K562 (cell line): Measurements from ENCODE around the gene TBR1. TPM values are rescaled to one million over a fixed set of nuclear protein-coding genes. Genes with fewer than 3 reads are reported as not detected.

Source experiments
- ATAC-seq: fragments of 200-7000 bp; cut with Tn5 transposase; 3 replicates; pipeline ENCODE4 v1.9.1; 2020; ENCODE audit warnings: moderate library complexity
- BruUV-seq: library from RNA; stranded (reverse); fragments of 400-500 nt; replicated peaks from 2 replicates; lab custom pipeline; 2021; lab: Mats Ljungman, UMichigan
- CTCF ChIA-PET: fragments of 300-600 bp; formaldehyde crosslinking; extraction: SDS; loops from one replicate; lab custom pipeline; 2021; ENCODE audit warnings: low intra/inter-chr PET ratio; lab: Yijun Ruan, JAX
- POLR2A ChIA-PET: fragments of 300-600, 350-650 bp; sonication (Branson Sonifier 250); formaldehyde crosslinking; extraction: SDS; loops from one replicate; lab custom pipeline; 2021; ENCODE audit warnings: antibody characterized with exemption, inconsistent platforms; lab: Yijun Ruan, JAX
- DNase-seq, 4 experiments: peaks; one replicate each; pipeline versions ENCODE4 v3.0.0 to v3.0.0-alpha.2; 2011 to 2018; ENCODE audit warnings: low spot score in 3 of 4, mixed read lengths in 3 of 4; ENCODE audit errors: extremely low read depth in 1 of 4
- FAIRE-seq: peaks from 2 replicates; lab custom pipeline; 2011; peaks lifted over from hg19 to GRCh38; lab: Jason Lieb, UNC
- H2AFZ ChIP-seq: 2 replicates; pipeline ENCODE4 v1.6.0; 2011; ENCODE audit warnings: low read depth, low read length, control low read depth, inconsistent platforms
- H3K27ac ChIP-seq: fragments of 200-600 bp; 3 replicates; pipeline ENCODE4 v1.8.0; 2011; ENCODE audit warnings: low read depth, mild to moderate bottlenecking, control low read depth, inconsistent platforms, low read length, moderate library complexity, mixed read lengths; ENCODE audit errors: extremely low read depth
- H3K27me3 ChIP-seq, 2 experiments: fragments of 300-600 bp in 1 of 2; 2 replicates in 1 of 2; 3 replicates in 1 of 2; pipeline versions ENCODE4 v1.6.0 to v1.8.0; 2011; ENCODE audit warnings: inconsistent platforms in 2 of 2, low read length in 2 of 2, mild to moderate bottlenecking in 1 of 2, mixed read lengths in 1 of 2, moderate library complexity in 1 of 2; ENCODE audit not compliant: control insufficient read depth in 2 of 2, insufficient read depth in 2 of 2
- H3K36me3 ChIP-seq: fragments of 300-600 bp; 3 replicates; pipeline ENCODE4 v1.8.0; 2011; ENCODE audit warnings: mild to moderate bottlenecking, low read length, inconsistent platforms; ENCODE audit not compliant: control insufficient read depth, insufficient read depth
- H3K4me1 ChIP-seq, 2 experiments: fragments of 200-600 bp in 1 of 2; replicated peaks in 1 of 2; 2 replicates in 1 of 2; 3 replicates in 1 of 2; pipeline versions ENCODE4 v1.5.1 to v1.8.0; 2011; ENCODE audit warnings: inconsistent platforms in 2 of 2, low read length in 2 of 2, mild to moderate bottlenecking in 1 of 2, mixed read lengths in 1 of 2, moderate library complexity in 1 of 2; ENCODE audit not compliant: control insufficient read depth in 2 of 2, insufficient read depth in 2 of 2
- H3K4me2 ChIP-seq: 2 replicates; pipeline ENCODE4 v1.6.1; 2011; ENCODE audit warnings: low read length, control low read depth, inconsistent platforms, mixed read lengths; ENCODE audit not compliant: insufficient read depth
- H3K4me3 ChIP-seq: fragments of 200-600 bp; sonication (generic), shearing (Covaris generic); 2 replicates; pipeline ENCODE4 v1.5.1; 2016; ENCODE audit warnings: control low read depth, inconsistent platforms
- H3K79me2 ChIP-seq: fragments of 200-600 bp; 3 replicates; pipeline ENCODE4 v1.8.0; 2011; ENCODE audit warnings: low read length, inconsistent platforms; ENCODE audit not compliant: control insufficient read depth, insufficient read depth
- H3K9ac ChIP-seq, 2 experiments: 2 replicates each; pipeline versions ENCODE4 v1.6.0 to v1.6.1; 2011; ENCODE audit warnings: low read depth in 2 of 2, low read length in 2 of 2, control low read depth in 1 of 2, inconsistent platforms in 1 of 2, mild to moderate bottlenecking in 1 of 2, mixed read lengths in 1 of 2; ENCODE audit not compliant: insufficient read depth in 1 of 2
- H3K9me1 ChIP-seq: one replicate; pipeline ENCODE4 v1.6.0; 2011; ENCODE audit warnings: inconsistent platforms, mild to moderate bottlenecking, low read length, moderate library complexity; ENCODE audit not compliant: control insufficient read depth, insufficient read depth
- H3K9me3 ChIP-seq: replicated peaks from 2 replicates; pipeline ENCODE4 v1.5.1; 2011; ENCODE audit warnings: low read depth, low read length, inconsistent platforms; ENCODE audit not compliant: control insufficient read depth, insufficient read depth
- H4K20me1 ChIP-seq: replicated peaks from 2 replicates; pipeline ENCODE4 v1.6.1; 2011; ENCODE audit warnings: low read length, inconsistent platforms, mixed read lengths; ENCODE audit not compliant: control insufficient read depth, insufficient read depth
- CEBPB ChIP-seq: fragments of 450-650 bp; IDR thresholded peaks from 2 replicates; pipeline ENCODE4 v1.6.1; 2016; ENCODE audit warnings: missing genetic modification characterization, missing compliant biosample characterization
- CEBPG ChIP-seq, 3 experiments: fragments of 200-800 bp in 1 of 3; sonication (Bioruptor generic) in 1 of 3; sonication (generic) in 1 of 3; formaldehyde crosslinking in 1 of 3; IDR thresholded peaks in 2 of 3; conservative IDR thresholded peaks in 1 of 3; 2 replicates each; pipeline versions ENCODE4 v1.6.1 to v1.8.0; 2016 to 2022; ENCODE audit warnings: missing compliant biosample characterization in 2 of 3, missing genetic modification characterization in 2 of 3, mild to moderate bottlenecking in 1 of 3, missing genetic modification reagents in 1 of 3
- FOXP1 ChIP-seq: sonication (generic); formaldehyde crosslinking; IDR thresholded peaks from 2 replicates; pipeline ENCODE4 v1.8.0; 2022; ENCODE audit warnings: mild to moderate bottlenecking, missing genetic modification reagents
- HNRNPK ChIP-seq: fragments of 200-400 bp; formaldehyde crosslinking; IDR thresholded peaks from one replicate; pipeline ENCODE4 v1.6.1; 2018; ENCODE audit warnings: mild to moderate bottlenecking, low read depth, low read length; ENCODE audit not compliant: poor library complexity, severe bottlenecking
- RFX5 ChIP-seq: IDR thresholded peaks from 2 replicates; pipeline ENCODE4 v1.6.1; 2011; ENCODE audit warnings: low read depth, mild to moderate bottlenecking, improper control_type of control experiment, low read length
- ZNF668 ChIP-seq: fragments of 250-450 bp; sonication (Bioruptor Pico); IDR thresholded peaks from 2 replicates; pipeline ENCODE4 v1.8.0; 2022; ENCODE audit warnings: mild to moderate bottlenecking, inconsistent platforms
- WGBS: fragments of 100-300 bp; shearing (Covaris generic); methylation state at CpG from one replicate; pipeline ENCODE4 v1.1.6; 2016; ENCODE audit warnings: low coverage, mixed read lengths; ENCODE audit not compliant: insufficient coverage; ENCODE audit errors: missing lambda C conversion rate; 5-methylcytosine and 5-hydroxymethylcytosine counted together
- in situ Hi-C: fragments of 300-500 bp; cut with MboI; formaldehyde crosslinking; loops from 4 replicates; pipeline ENCODE4 v1.15.0; 2018; ENCODE audit warnings: inconsistent platforms, mixed read lengths
- intact Hi-C: fragments of 100-400 bp; cut with micrococcal nuclease; formaldehyde crosslinking; loops from 2 replicates; pipeline ENCODE4 v1.14.2; 2022
- polyA plus RNA-seq, 8 experiments: library from polyadenylated mRNA; depleted of rRNA in 4 of 8; stranded (reverse) in 5 of 8; unstranded in 3 of 8; fragments of >200 nt; fragmentation: Nextera tagmentation in 2 of 8; fragmentation: Illumina TruSeq in 1 of 8; extraction: Ambion mirVana in 2 of 8; extraction: Trizol in 1 of 8; gene quantifications; 2 replicates each; pipeline versions ENCODE4 v1.2.1 to v1.2.3, GENCODE V29; 2011 to 2014; ENCODE audit warnings: inconsistent platforms in 1 of 8, missing spikeins in 1 of 8
- total RNA-seq, 7 experiments: library from RNA; depleted of rRNA in 6 of 7; stranded (reverse); fragments of >200 nt in 6 of 7; fragmentation: Illumina TruSeq in 2 of 7; extraction: Trizol in 2 of 7; gene quantifications; 2 replicates each; pipeline versions ENCODE4 v1.2.1 to v1.2.3, GENCODE V29; 2011 to 2021; ENCODE audit warnings: low replicate concordance in 1 of 7

TBR1 gene
- total and polyA plus RNA-seq, 9 of the 15 experiments (the other 6 are each of a cell fraction or from before 2014, with no cell fraction given), result 0.01 to 0.09 TPM; not detected in 7

DNA sequence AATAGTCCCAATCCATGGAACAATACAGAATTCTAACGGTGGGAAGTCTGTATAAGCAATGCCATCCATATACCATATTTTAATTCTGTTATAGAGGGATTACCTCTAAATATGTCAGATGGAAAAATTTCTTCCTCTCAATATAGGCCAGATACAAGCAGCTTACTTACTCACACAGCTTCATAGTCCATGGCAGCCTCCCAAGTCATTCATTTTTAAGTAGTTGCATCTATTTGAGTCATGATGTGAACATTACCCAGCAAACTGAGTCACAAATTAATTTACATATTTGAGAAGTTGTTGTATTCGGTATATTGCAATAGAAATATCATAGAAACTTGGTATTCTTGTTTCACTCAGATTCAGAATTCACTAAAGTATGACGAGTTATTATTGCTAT, 20.3 kb downstream of the TBR1 start:
- in situ Hi-C loops, result no loop called here
- Histone ChIP-seq H3K27me3 (no peaks in the 10 kb centered on the region), H3K9me3 (no peaks in the 10 kb centered on the region), H3K36me3 (no peaks in the 10 kb centered on the region), H3K4me3 (no peak overlapping the region), H3K4me2 (no peak overlapping the region), H3K79me2 (no peaks in the 10 kb centered on the region), H3K9me1 (no peaks in the 10 kb centered on the region), H2AFZ (no peak overlapping the region), H3K4me1 (no peaks in the 10 kb centered on the region), H4K20me1 (no peaks in the 10 kb centered on the region), H3K27ac (no peak overlapping the region), H3K9ac (no peak overlapping the region)
- ChIA-PET CTCF (no interaction called here), POLR2A (no interaction called here)
- ATAC-seq, result no peak
- DNase-seq, result no peak
- intact Hi-C loops, result no loop called here
- 0% methylated on average over 3 of the region's 3 CpGs for WGBS
- no peak for TF ChIP-seq RFX5
- TF ChIP-seq ZNF668 (CRISPR knock-in tag), result no peak
- no peak for TF ChIP-seq FOXP1
- BruUV-seq, result no TSS peak
- no peak for FAIRE-seq

DNA sequence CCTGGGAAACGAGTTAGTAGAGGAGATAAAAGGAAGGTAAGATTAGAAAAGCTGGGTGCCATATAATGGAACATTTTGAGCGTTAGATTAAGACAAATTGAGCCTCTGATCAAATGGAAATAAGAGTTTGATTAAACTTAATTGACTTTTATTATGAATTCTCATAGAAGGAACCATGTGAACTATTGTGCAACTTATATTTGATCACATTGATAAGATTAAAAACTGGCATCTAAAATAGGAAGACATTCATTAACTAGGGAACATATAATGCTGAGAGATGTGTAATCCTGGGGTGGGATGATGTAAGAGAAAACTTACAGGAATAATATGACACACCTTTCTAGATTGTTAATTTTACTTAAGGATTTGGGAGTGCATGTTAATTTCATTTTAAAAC, 22.5 kb downstream of the TBR1 start:
- H3K79me2 ChIP-seq, result no peaks in the 10 kb centered on the region
- intact Hi-C loops, result no loop called here
- FAIRE-seq (no peak), ATAC-seq (no peak), DNase-seq (no peak)
- H3K4me2 ChIP-seq, result no peak overlapping the region
- no peaks in the 10 kb centered on the region for H4K20me1 ChIP-seq
- no peaks in the 10 kb centered on the region for H3K9me3 ChIP-seq
- H3K36me3 ChIP-seq, result no peaks in the 10 kb centered on the region
- H3K27me3 ChIP-seq, result no peaks in the 10 kb centered on the region
- in situ Hi-C loops, result no loop called here
- TF ChIP-seq HNRNPK, result no peak
- no peak for TF ChIP-seq CEBPG (CRISPR knock-in tag; IDR thresholded peaks at IDR 0.05)
- peak; percentile 29 to 81; a peak in 2 of 4 replicates for TF ChIP-seq CEBPG (tag; conservative IDR thresholded peaks at IDR 0.05 in 1 of 2, IDR thresholded peaks at IDR 0.05 in 1 of 2)
- TF ChIP-seq CEBPB, result peak; percentile 63; the same call in 1 of the 2 replicates
- H2AFZ ChIP-seq, result no peak overlapping the region
- H3K4me3 ChIP-seq, result no peak overlapping the region
- no peak overlapping the region for H3K9ac ChIP-seq
- ChIA-PET POLR2A (no interaction called here), CTCF (no interaction called here)
- H3K27ac ChIP-seq, result no peak overlapping the region
- H3K4me1 ChIP-seq, result no peaks in the 10 kb centered on the region
- WGBS, result 0% methylated on average over 2 of the region's 2 CpGs
- no TSS peak for BruUV-seq
- no peaks in the 10 kb centered on the region for H3K9me1 ChIP-seq
